GM04503 (cell line): ENCODE measurements around the gene TMEM74B.
"Not testable (repeated sequence)": the region's sequence is repeated elsewhere in the genome, so short reads cannot be mapped to it uniquely, and the experiment has no call there.

Experiments used
- DNase-seq: peaks from one replicate; pipeline ENCODE4 v3.0.0-alpha.2; 2012; ENCODE audit warnings: low read depth

TMEM74B gene

GRCh38 chr20:1184638-1185315 lies at the start of gene TMEM74B:
Gene TMEM74B (minus strand): TSS chr20:1184981. CDS start chr20:1183801, 1,180 bp downstream.
- no peak for DNase-seq

- DNase-seq: no peak
These were observed 47.7 kb upstream of the TMEM74B start for GRCh38 chr20:1232286-1233111.

GRCh38 chr20:1229541-1229940 lies 44.8 kb upstream of the TMEM74B start:
- no peak for DNase-seq

- no peak for DNase-seq
These were observed 41.2 kb upstream of the TMEM74B start, which contains the start of gene RAD21L1 for GRCh38 chr20:1225783-1226654. Gene RAD21L1 (plus strand): TSS chr20:1226044. CDS start chr20:1228454, 2,410 bp downstream.

GRCh38 chr20:1225263-1225782 lies 40.5 kb upstream of the TMEM74B start:
- no peak for DNase-seq

GRCh38 chr20:1224205-1224890 lies 39.6 kb upstream of the TMEM74B start:
- DNase-seq: no peak

GRCh38 chr20:1222750-1223149 lies 38.0 kb upstream of the TMEM74B start:
- not testable (repeated sequence) for DNase-seq

- not testable (repeated sequence) for DNase-seq
These were observed 32.0 kb upstream of the TMEM74B start for GRCh38 chr20:1216527-1217427.

- DNase-seq: no peak
These were observed 30.8 kb upstream of the TMEM74B start for GRCh38 chr20:1215386-1216170.

- no peak for DNase-seq
These were observed 30.1 kb upstream of the TMEM74B start for GRCh38 chr20:1214838-1215261.

- DNase-seq: no peak
These were observed 28.0 kb upstream of the TMEM74B start for GRCh38 chr20:1212607-1213396.

- no peak for DNase-seq
These were observed 27.2 kb upstream of the TMEM74B start for GRCh38 chr20:1212023-1212422.

- DNase-seq: no peak
These were observed 25.7 kb upstream of the TMEM74B start for GRCh38 chr20:1210501-1210900.

- DNase-seq: no peak
These were observed 24.9 kb upstream of the TMEM74B start for GRCh38 chr20:1209447-1210387.

GRCh38 chr20:1207293-1207878 lies 22.6 kb upstream of the TMEM74B start:
- DNase-seq: no peak

- DNase-seq: no peak
These were observed 21.8 kb upstream of the TMEM74B start for GRCh38 chr20:1206366-1207148.
